HEK293T (cell line): ENCODE measurements around the gene MRPL9.
"Not testable (repeated sequence)": the region's sequence is repeated elsewhere in the genome, so short reads cannot be mapped to it uniquely, and the experiment has no call there.

Experiments used
- CTCF ChIA-PET: fragments of 350-600 bp; formaldehyde crosslinking; extraction: SDS; loops from one replicate; lab custom pipeline; 2021; ENCODE audit warnings: antibody characterized with exemption, inconsistent platforms; lab: Yijun Ruan, JAX
- POLR2A ChIA-PET: fragments of 350-600 bp; formaldehyde crosslinking; extraction: SDS; loops from one replicate; lab custom pipeline; 2020; ENCODE audit warnings: antibody characterized with exemption, inconsistent platforms; lab: Yijun Ruan, JAX
- DNase-seq: peaks from one replicate; pipeline ENCODE4 v3.0.0; 2012; ENCODE audit warnings: mixed read lengths; ENCODE audit errors: extremely low spot score
- ARNT ChIP-seq: fragments of 450-650 bp; IDR thresholded peaks from 2 replicates; pipeline ENCODE4 v1.6.1; 2017; ENCODE audit warnings: mild to moderate bottlenecking
- BHLHE40 ChIP-seq: fragments of 450-650 bp; IDR thresholded peaks from 2 replicates; pipeline ENCODE4 v1.6.1; 2016; ENCODE audit warnings: mild to moderate bottlenecking, moderate library complexity, borderline replicate concordance
- CTBP1 ChIP-seq: fragments of 450-650 bp; IDR thresholded peaks from 2 replicates; pipeline ENCODE4 v1.6.1; 2016; ENCODE audit warnings: borderline replicate concordance
- ELF4 ChIP-seq: fragments of 450-650 bp; IDR thresholded peaks from 2 replicates; pipeline ENCODE4 v1.6.1; 2017; ENCODE audit warnings: antibody characterized with exemption
- FOXA1 ChIP-seq: fragments of 450-650 bp; IDR thresholded peaks from 2 replicates; pipeline ENCODE4 v1.6.1; 2016; ENCODE audit warnings: mild to moderate bottlenecking
- FOXK2 ChIP-seq: fragments of 450-650 bp; IDR thresholded peaks from 2 replicates; pipeline ENCODE4 v1.6.1; 2016; ENCODE audit warnings: mild to moderate bottlenecking
- FOXM1 ChIP-seq: fragments of 450-650 bp; IDR thresholded peaks from 2 replicates; pipeline ENCODE4 v1.6.1; 2017; ENCODE audit warnings: mild to moderate bottlenecking, borderline replicate concordance
- HDGF ChIP-seq: fragments of 450-650 bp; IDR thresholded peaks from 2 replicates; pipeline ENCODE4 v1.6.1; 2017; ENCODE audit warnings: antibody characterized with exemption, borderline replicate concordance
- L3MBTL2 ChIP-seq: fragments of 450-650 bp; conservative IDR thresholded peaks from 2 replicates; pipeline ENCODE4 v1.6.1; 2016; ENCODE audit warnings: mild to moderate bottlenecking
- LEF1 ChIP-seq: fragments of 450-650 bp; IDR thresholded peaks from 2 replicates; pipeline ENCODE4 v1.6.1; 2017; ENCODE audit warnings: mild to moderate bottlenecking, borderline replicate concordance
- NFRKB ChIP-seq: fragments of 450-650 bp; IDR thresholded peaks from 2 replicates; pipeline ENCODE4 v1.6.1; 2016; ENCODE audit warnings: mild to moderate bottlenecking, moderate library complexity
- PKNOX1 ChIP-seq: fragments of 450-650 bp; IDR thresholded peaks from 2 replicates; pipeline ENCODE4 v1.6.1; 2016
- SP1 ChIP-seq: fragments of 450-650 bp; IDR thresholded peaks from 2 replicates; pipeline ENCODE4 v1.6.1; 2017
- SUZ12 ChIP-seq: fragments of 450-650 bp; IDR thresholded peaks from 2 replicates; pipeline ENCODE4 v1.6.1; 2016; ENCODE audit warnings: mild to moderate bottlenecking
- TARDBP ChIP-seq: fragments of 450-650 bp; IDR thresholded peaks from 2 replicates; pipeline ENCODE4 v1.6.1; 2016
- ZNF384 ChIP-seq: fragments of 450-650 bp; IDR thresholded peaks from 2 replicates; pipeline ENCODE4 v1.6.1; 2016

MRPL9 gene

GRCh38 chr1:151773702-151774101 is 10.4 kb upstream of the MRPL9 start:
- CTCF ChIA-PET, result no interaction called here
- no peak for DNase-seq
- no peak for TF ChIP-seq HDGF
- no peak for TF ChIP-seq LEF1
- TF ChIP-seq TARDBP, result no peak
- TF ChIP-seq SUZ12, result no peak
- TF ChIP-seq SP1, result no peak
- no peak for TF ChIP-seq CTBP1
- no peak for TF ChIP-seq ZNF384
- no peak for TF ChIP-seq ARNT
- no peak for TF ChIP-seq L3MBTL2
- TF ChIP-seq FOXA1, result no peak
- POLR2A ChIA-PET, result no interaction called here

GRCh38 chr1:151769270-151769669 is 6.0 kb upstream of the MRPL9 start:
- CTCF ChIA-PET, DNase-seq, POLR2A ChIA-PET: not testable (repeated sequence)

DNA sequence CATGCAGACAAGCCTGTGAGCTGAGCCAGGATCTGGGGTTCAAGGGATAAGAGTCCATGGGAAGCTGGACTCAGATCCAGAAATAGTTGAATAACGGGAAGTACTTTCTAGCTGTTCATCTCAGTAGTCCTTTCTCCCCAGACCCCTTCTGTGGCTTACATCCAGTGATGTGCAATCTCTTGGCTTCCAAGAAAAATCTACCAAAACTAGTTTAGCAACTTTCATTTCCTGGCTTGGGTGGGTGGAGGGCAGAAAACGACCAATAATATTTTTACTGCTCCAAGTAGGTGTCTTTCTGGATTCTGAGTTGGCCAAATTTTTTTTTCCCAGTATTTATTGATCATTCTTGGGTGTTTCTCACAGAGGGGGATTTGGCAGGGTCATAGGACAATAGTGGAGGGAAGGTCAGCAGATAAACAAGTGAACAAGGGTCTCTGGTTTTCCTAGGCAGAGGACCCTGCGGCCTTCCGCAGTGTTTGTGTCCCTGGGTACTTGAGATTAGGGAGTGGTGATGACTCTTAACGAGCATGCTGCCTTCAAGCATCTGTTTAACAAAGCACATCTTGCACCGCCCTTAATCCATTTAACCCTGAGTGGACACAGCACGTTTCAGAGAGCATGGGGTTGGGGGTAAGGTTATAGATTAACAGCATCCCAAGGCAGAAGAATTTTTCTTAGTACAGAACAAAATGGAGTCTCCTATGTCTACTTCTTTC is 5.2 kb upstream of the MRPL9 start:
- CTCF ChIA-PET, DNase-seq: not testable (repeated sequence)
- POLR2A ChIA-PET, result interaction anchor here (0.8 kb wide), 1 partner anchor 172 kb away, joined by 3 read pairs; no protein-coding TSS in a partner anchor

- DNase-seq, result no peak
- no peak for TF ChIP-seq ARNT
- POLR2A ChIA-PET, result interaction anchor here (0.7 to 1.9 kb wide), 8 partner anchors 9 to 91 kb away, joined by 3 to 16 read pairs (median 4); no protein-coding TSS in a partner anchor
- CTCF ChIA-PET, result no interaction called here
Observed at GRCh38 chr1:151763990-151764389, 694 bp upstream of the MRPL9 start.

- ChIA-PET POLR2A (no interaction called here), CTCF (interaction anchor here (0.7 to 1.0 kb wide), 2 partner anchors 67 to 420 kb away, joined by 3 to 4 read pairs; no protein-coding TSS in a partner anchor)
- no peak for DNase-seq
- TF ChIP-seq SUZ12, result no peak
Observed at GRCh38 chr1:151760597-151761385, 2.5 kb downstream of the MRPL9 start.

GRCh38 chr1:151759241-151759640 is 4.1 kb downstream of the MRPL9 start:
- ChIA-PET CTCF (interaction anchor here (0.7 kb wide), 1 partner anchor 15 kb away, joined by 4 read pairs; no protein-coding TSS in a partner anchor), POLR2A (interaction anchor here (0.6 kb wide), 1 partner anchor 42 kb away, joined by 3 read pairs; no protein-coding TSS in a partner anchor)
- TF ChIP-seq ARNT (no peak), SUZ12 (no peak), CTBP1 (no peak), L3MBTL2 (no peak), PKNOX1 (no peak), SP1 (no peak), ZNF384 (no peak), FOXK2 (no peak), TARDBP (no peak)
- DNase-seq, result no peak

DNA sequence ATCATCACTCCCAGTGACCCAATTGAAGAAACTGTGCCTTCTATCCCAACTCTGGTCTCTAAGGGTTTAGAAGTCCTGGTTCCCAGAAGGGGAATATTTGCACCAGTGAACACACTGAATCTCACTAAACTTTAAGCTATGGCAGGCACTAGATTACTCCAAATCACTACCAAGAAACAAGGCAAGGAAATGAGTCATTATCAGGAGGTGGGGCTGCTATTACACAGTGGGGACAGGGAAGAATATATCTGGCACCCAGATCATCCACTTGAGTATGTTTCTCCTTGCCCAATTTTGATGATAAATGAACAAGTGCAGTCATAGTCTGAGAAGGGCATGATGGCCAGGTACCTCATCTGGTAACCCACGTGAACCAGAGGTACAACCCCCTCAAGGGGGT is 7.0 kb downstream of the MRPL9 start:
- DNase-seq, result no peak
- CTCF ChIA-PET, result no interaction called here

GRCh38 chr1:151741516-151741915 is 21.8 kb downstream of the MRPL9 start:
- ChIA-PET CTCF (no interaction called here), POLR2A (no interaction called here)
- TF ChIP-seq L3MBTL2 (no peak), ARNT (no peak), ZNF384 (no peak), TARDBP (no peak), SUZ12 (no peak), ELF4 (no peak), SP1 (no peak), NFRKB (no peak), CTBP1 (no peak), PKNOX1 (no peak), FOXM1 (no peak), HDGF (no peak), BHLHE40 (no peak)
- DNase-seq, result no peak

More for the DNA sequence above, 7.0 kb downstream of the MRPL9 start:
- no peak for TF ChIP-seq FOXK2
- POLR2A ChIA-PET, result no interaction called here
